GM19468 (cell line): Measurements from ENCODE around the gene STARD9.
"Not testable (repeated sequence)": the region's sequence is repeated elsewhere in the genome, so short reads cannot be mapped to it uniquely, and the experiment has no call there.

ENCODE experiments used
- ATAC-seq: cut with Tn5 transposase; IDR thresholded peaks from one replicate; pipeline ENCODE4 v1.9.1; 2021; ENCODE audit warnings: mild to moderate bottlenecking, moderate library complexity, moderate number of reproducible peaks; ENCODE audit not compliant: unreplicated experiment; ENCODE audit errors: extremely low read depth

Gene STARD9

GRCh38 chr15:42575188-42576039 is at the start of gene STARD9:
Gene STARD9 (plus strand): TSS chr15:42575606. CDS start chr15:42575716, 110 bp downstream.
- ATAC-seq = peak; percentile 93

GRCh38 chr15:42528970-42529369 is 46.4 kb upstream of the STARD9 start:
- ATAC-seq = no peak

DNA sequence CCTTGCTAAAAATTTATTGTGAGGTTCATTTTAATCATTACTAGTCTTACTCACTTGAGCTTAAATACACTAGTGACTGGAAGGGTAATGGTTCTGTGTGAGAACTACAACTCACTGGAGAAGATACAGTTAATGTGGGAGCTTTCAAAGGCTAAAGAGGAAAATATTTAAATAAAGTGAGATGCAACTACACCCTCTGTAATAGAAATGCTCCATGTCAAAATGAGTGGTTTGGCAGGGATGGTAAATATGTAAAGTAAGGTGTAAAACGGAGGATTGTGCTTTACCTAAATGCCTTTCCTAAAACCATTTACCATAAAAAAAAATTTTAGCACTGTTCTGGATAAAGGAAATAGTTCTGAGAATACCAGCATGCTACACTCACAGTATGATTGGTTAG is 42.2 kb upstream of the STARD9 start:
- ATAC-seq = no peak

GRCh38 chr15:42544853-42545629 is 30.4 kb upstream of the STARD9 start:
- no peak for ATAC-seq

GRCh38 chr15:42547918-42548248 is 27.5 kb upstream of the STARD9 start:
- ATAC-seq = no peak

DNA sequence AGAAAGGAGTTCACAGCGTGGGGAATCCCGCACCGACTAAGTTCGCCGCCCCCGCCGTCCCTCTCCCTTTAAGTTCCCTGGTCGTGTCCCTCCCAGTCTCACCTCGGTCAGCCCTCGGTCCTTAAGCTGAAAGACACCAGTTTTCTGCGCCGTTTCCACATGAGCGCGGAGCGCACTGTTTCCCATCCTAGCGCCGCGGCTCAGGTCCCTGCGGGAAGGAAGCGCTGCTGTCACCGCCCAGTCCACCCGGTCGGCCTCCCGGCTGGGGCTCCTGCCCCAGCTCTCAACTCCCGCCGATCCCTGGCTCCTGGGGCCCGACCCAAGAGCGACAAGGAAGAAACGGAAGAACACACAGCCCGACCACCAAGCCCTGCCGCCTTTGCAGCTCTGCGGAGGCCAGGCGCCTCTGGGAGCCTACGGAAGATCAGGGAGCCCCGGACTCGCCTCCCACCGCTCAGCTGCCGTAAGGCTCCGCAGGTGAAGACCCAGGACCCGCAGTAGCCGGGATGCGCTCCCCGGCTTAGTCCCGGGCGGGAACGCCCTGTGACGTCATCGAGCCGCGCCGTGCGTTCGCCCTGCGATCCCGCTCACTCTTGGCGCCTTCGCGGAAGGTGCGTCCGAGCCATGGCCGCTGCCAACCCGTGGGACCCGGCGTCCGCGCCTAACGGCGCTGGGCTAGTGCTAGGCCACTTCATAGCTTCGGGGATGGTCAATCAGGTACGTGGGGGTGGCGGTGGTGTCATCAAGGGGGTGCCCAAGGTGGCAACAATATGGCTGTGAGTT is 27.0 kb upstream of the STARD9 start, which contains the start of the genes HAUS2 and LRRC57:
TSS of gene HAUS2 (plus strand) at position 590 of the 783 bp plus-strand sequence. CDS start at position 625, 35 bp downstream.
TSS of gene LRRC57 (minus strand) at position 545 of the 783 bp plus-strand sequence. CDS start at position 186, 359 bp downstream.
- peak; percentile 27 for ATAC-seq

DNA sequence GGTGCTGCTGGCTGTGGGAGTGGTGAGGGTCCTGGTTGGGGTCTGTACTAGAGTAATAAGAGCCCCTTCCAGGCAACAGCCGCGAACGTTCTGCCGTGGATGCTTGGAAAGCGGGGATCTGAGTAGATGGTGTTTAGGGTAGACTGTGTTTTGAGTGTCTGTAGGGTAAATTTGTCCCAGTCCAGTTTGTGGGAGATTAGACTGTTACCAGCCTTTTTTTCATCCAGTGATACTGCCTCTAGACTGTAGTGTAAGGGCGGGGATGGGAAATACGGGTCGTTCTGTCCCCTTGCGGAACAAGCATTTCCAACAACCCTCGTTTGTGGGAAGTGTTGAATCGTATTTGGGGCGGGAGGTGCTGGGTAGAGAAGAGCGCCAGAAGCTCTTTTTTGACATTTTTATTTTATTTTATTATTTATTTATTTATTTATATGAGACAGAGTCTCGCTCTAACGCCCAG is 26.3 kb upstream of the STARD9 start:
- peak; percentile 6 for ATAC-seq

- no peak for ATAC-seq
Measured at GRCh38 chr15:42549741-42550392, 25.5 kb upstream of the STARD9 start.

DNA sequence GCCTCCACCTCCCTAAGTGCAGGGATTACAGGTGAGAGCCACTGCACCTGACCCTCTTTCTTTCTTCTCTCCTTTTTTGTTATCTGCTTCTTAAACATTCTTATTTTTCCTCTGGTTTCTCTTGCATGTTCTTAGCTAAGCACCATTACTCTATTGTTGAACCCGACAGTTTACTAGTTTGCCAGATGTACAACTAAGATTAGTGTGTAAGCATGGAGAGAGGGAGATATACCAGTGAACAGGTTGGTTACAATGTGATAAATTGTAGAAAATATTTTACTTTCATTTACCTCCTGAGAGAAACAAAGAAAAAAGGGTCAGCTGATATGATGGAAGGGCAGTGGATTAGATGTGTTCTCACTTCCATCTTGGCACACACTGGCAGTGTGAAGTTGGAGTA is 21.9 kb upstream of the STARD9 start:
- ATAC-seq = no peak

GRCh38 chr15:42556550-42557207 is 18.7 kb upstream of the STARD9 start:
- ATAC-seq = not testable (repeated sequence)

- no peak for ATAC-seq
Measured at GRCh38 chr15:42558739-42559138, 16.7 kb upstream of the STARD9 start.

DNA sequence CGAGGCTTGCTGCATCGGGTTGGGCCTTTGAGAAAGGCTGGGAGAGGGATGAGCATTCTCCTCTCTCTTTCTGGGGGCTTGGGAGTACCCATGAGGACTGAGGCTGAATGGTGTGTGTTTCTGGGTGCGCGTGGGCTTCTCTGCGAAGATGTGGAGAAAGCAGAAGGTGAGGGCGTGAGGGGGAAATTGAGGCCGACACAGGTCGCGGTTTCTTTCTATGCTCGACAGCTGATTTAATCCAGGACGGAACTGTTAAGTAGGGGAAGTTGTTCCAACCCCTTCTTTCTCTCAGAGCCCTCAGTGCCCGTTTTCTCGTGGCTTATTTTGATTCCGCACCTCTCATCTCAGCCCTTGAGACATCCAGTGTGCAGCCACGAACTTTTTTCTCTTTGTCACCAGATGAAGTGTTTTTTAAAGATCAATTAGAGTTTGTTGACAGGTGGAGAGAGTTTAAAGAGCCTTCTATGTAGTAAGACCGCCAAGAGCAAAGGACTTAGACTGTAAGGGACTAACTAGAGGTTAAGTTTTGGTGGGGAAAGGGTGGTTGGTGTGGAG is 711 bp downstream of the STARD9 start:
- no peak for ATAC-seq

DNA sequence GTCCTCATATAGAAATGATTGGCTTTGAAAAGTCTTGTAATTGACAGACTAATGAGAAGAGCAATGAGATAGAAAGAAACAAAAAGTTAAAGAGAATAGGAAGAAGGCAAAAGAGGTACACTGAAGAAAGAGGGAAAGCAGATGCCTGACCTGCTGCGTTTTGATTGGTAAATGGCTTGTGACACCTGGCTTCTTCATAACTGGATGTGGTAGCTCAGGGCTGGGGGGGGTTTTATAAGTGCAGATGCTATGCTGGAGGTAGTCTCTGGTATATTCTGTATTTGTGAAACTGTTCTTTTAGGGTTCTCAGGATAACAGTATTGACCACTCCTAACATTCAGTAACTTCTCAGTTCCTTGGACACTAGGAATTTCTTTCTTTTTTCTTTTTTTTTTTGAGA is 1.4 kb downstream of the STARD9 start:
- ATAC-seq = no peak

GRCh38 chr15:42577514-42578031 is 2.2 kb downstream of the STARD9 start:
- no peak for ATAC-seq

DNA sequence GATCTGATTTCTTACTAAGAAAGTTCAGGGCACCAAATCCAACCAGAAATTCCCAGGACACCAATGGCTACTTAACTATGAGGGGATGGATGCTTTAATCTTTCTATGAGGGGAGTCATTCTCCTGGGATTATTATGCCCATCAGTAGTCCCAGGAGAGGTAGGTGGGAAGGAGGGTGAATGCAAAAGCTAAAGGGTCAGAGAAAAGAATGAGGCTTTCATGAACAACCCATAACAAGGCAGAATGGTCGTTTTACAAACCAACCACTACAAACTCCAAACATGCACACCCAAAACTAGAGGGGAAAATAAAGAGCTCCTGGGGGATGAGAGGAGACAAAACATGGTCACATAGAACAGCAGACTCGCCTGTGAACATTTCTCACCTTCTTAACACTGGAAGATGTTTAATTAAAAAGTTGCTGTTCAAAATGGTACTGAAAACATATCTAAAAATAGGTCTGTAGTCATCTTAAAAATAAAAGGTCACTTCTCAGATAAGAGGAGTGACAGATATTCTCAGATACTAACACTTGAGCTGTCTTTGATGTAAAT is 3.7 kb downstream of the STARD9 start:
- no peak for ATAC-seq

- peak; percentile 55 for ATAC-seq
Measured at GRCh38 chr15:42581272-42581730, 5.9 kb downstream of the STARD9 start.

- no peak for ATAC-seq
Measured at GRCh38 chr15:42582569-42583375, 7.4 kb downstream of the STARD9 start.
